KMS-11 (cell line): ENCODE data around the gene FAM3A.

Source experiments
- H2AFZ ChIP-seq: fragments of 200-600 bp; sonication (generic); 2 replicates; pipeline ENCODE4 v1.6.1; 2016; ENCODE audit warnings: antibody characterized with exemption, mixed run types, low read depth
- H3K27ac ChIP-seq: fragments of 200-600 bp; sonication (generic); 2 replicates; pipeline ENCODE4 v1.6.1; 2016; ENCODE audit warnings: mild to moderate bottlenecking, mixed run types
- H3K27me3 ChIP-seq: fragments of 200-600 bp; sonication (generic); 2 replicates; pipeline ENCODE4 v1.6.1; 2017; ENCODE audit warnings: mild to moderate bottlenecking, low read depth, mixed run types, moderate library complexity; ENCODE audit not compliant: insufficient read depth
- H3K36me3 ChIP-seq: fragments of 200-600 bp; sonication (generic); 2 replicates; pipeline ENCODE4 v1.6.1; 2017; ENCODE audit warnings: mild to moderate bottlenecking, mixed run types; ENCODE audit not compliant: insufficient read depth
- H3K4me1 ChIP-seq: fragments of 200-600 bp; sonication (generic); 2 replicates; pipeline ENCODE4 v1.6.1; 2016; ENCODE audit warnings: mild to moderate bottlenecking, low read depth, mixed run types; ENCODE audit not compliant: poor library complexity, severe bottlenecking
- H3K4me2 ChIP-seq: fragments of 200-600 bp; sonication (generic); 2 replicates; pipeline ENCODE4 v1.7.0; 2016; ENCODE audit warnings: mild to moderate bottlenecking, mixed run types
- H3K4me3 ChIP-seq: fragments of 200-600 bp; sonication (generic); IDR thresholded peaks from 2 replicates; pipeline ENCODE4 v1.6.1; 2017; ENCODE audit warnings: low read depth, low read length, mixed read lengths; ENCODE audit not compliant: insufficient read depth
- H3K79me2 ChIP-seq: fragments of 200-600 bp; sonication (generic); 2 replicates; pipeline ENCODE4 v1.6.1; 2016; ENCODE audit warnings: low read depth, mixed run types; ENCODE audit not compliant: insufficient read depth
- H3K9ac ChIP-seq: fragments of 200-600 bp; sonication (generic); 2 replicates; pipeline ENCODE4 v1.6.1; 2016; ENCODE audit warnings: mild to moderate bottlenecking, mixed run types
- H4K20me1 ChIP-seq: fragments of 200-600 bp; sonication (generic); 2 replicates; pipeline ENCODE4 v1.6.1; 2016; ENCODE audit warnings: mild to moderate bottlenecking, mixed run types; ENCODE audit not compliant: insufficient read depth
- CTCF ChIP-seq: fragments of 200-600 bp; sonication (generic); conservative IDR thresholded peaks from 2 replicates; pipeline ENCODE4 v1.6.1; 2017; ENCODE audit warnings: low read depth, mild to moderate bottlenecking, antibody characterized with exemption, low read length, moderate library complexity, mixed read lengths

FAM3A gene

GRCh38 chrX:154469114-154469513 lies 46.9 kb downstream of the FAM3A start:
- Histone ChIP-seq H3K4me1 (no peaks in the 10 kb centered on the region), H2AFZ (no peak overlapping the region), H4K20me1 (no peaks in the 10 kb centered on the region), H3K27ac (no peak overlapping the region), H3K4me2 (no peak overlapping the region), H3K36me3 (no peaks in the 10 kb centered on the region), H3K9ac (no peak overlapping the region), H3K79me2 (no peaks in the 10 kb centered on the region), H3K27me3 (no peaks in the 10 kb centered on the region), H3K4me3 (no peak overlapping the region)
- TF ChIP-seq CTCF = no peak

GRCh38 chrX:154468217-154468616 lies 47.8 kb downstream of the FAM3A start:
- H3K4me3 ChIP-seq = no peak overlapping the region
- H3K36me3 ChIP-seq = no peaks in the 10 kb centered on the region
- H3K9ac ChIP-seq = no peak overlapping the region
- H4K20me1 ChIP-seq = no peaks in the 10 kb centered on the region
- H3K27ac ChIP-seq = no peak overlapping the region
- no peak overlapping the region for H3K4me2 ChIP-seq
- no peak for TF ChIP-seq CTCF
- no peaks in the 10 kb centered on the region for H3K4me1 ChIP-seq
- no peak overlapping the region for H2AFZ ChIP-seq
- no peaks in the 10 kb centered on the region for H3K27me3 ChIP-seq
- H3K79me2 ChIP-seq = no peaks in the 10 kb centered on the region

DNA sequence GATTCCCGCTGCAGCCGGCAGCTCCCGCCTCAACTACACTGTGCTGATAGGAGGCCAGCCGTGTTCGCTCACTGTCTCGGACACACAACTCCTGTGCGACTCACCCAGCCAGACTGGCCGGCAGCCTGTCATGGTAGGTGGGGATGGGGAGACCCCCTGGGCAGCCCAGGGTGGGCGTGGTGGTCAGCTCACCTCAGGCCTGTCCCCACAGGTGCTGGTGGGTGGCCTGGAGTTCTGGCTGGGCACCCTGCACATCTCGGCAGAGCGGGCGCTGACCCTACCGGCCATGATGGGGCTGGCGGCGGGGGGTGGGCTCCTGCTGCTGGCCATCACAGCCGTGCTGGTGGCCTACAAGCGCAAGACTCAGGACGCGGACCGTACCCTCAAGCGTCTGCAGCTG lies 48.5 kb downstream of the FAM3A start:
- Histone ChIP-seq H4K20me1 (no peaks in the 10 kb centered on the region), H3K36me3 (no peaks in the 10 kb centered on the region), H3K4me1 (no peaks in the 10 kb centered on the region), H2AFZ (no peak overlapping the region), H3K4me2 (no peak overlapping the region), H3K9ac (no peak overlapping the region), H3K4me3 (no peak overlapping the region), H3K79me2 (no peaks in the 10 kb centered on the region), H3K27ac (no peak overlapping the region), H3K27me3 (no peaks in the 10 kb centered on the region)
- TF ChIP-seq CTCF = no peak

DNA sequence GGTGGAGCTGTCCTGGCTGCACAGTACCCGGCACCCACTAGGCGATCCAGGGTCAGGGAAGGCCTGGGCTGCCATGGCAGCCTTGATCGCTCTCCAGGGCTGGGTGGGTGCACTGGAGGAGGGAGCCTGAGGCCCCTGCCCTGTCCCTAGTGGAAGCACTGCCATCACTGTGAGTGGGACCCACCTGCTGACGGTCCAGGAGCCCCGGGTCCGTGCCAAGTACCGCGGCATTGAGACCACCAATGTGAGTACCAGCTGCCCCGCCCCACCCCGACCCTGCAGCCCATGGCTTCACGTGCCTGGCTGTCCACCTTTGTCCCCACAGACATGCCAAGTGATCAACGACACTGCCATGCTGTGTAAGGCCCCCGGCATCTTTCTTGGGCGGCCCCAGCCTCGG lies 49.1 kb downstream of the FAM3A start:
- H3K27ac ChIP-seq = no peak overlapping the region

More for the DNA sequence above, 49.1 kb downstream of the FAM3A start:
- Histone ChIP-seq H4K20me1 (no peaks in the 10 kb centered on the region), H3K27me3 (no peaks in the 10 kb centered on the region), H3K9ac (no peak overlapping the region), H3K4me2 (no peak overlapping the region), H3K36me3 (no peaks in the 10 kb centered on the region), H3K79me2 (no peaks in the 10 kb centered on the region), H2AFZ (no peak overlapping the region), H3K4me3 (no peak overlapping the region), H3K4me1 (no peaks in the 10 kb centered on the region)
- TF ChIP-seq CTCF = no peak
